OCI-LY1 (cell line): ENCODE measurements around the gene CLN6.

Source experiments
- H2AFZ ChIP-seq: fragments of 200-600 bp; sonication (generic), shearing (Covaris generic); 2 replicates; pipeline ENCODE4 v1.6.0; 2014; ENCODE audit warnings: antibody characterized with exemption, mild to moderate bottlenecking, low read length
- H3F3A ChIP-seq: fragments of 200-600 bp; sonication (generic), shearing (Covaris generic); 2 replicates; pipeline ENCODE4 v1.6.0; 2014; ENCODE audit warnings: mild to moderate bottlenecking, antibody characterized with exemption, low read length, moderate library complexity; ENCODE audit not compliant: insufficient read depth
- H3K27ac ChIP-seq: fragments of 200-600 bp; sonication (generic); 2 replicates; pipeline ENCODE4 v1.5.1; 2014; ENCODE audit warnings: low read length, mixed run types, mild to moderate bottlenecking, low read depth; ENCODE audit not compliant: poor library complexity, severe bottlenecking
- H3K27me3 ChIP-seq: fragments of 200-600 bp; sonication (generic); 2 replicates; pipeline ENCODE4 v1.6.0; 2014; ENCODE audit warnings: antibody characterized with exemption, mild to moderate bottlenecking, low read length, moderate library complexity; ENCODE audit not compliant: insufficient read depth
- H3K36me3 ChIP-seq: fragments of 200-600 bp; sonication (generic); 2 replicates; pipeline ENCODE4 v1.6.1; 2014; ENCODE audit warnings: mild to moderate bottlenecking, antibody characterized with exemption, low read length, moderate library complexity, mixed read lengths; ENCODE audit not compliant: insufficient read depth
- H3K4me1 ChIP-seq: fragments of 200-600 bp; sonication (generic); 2 replicates; pipeline ENCODE4 v1.5.1; 2014; ENCODE audit warnings: mild to moderate bottlenecking, low read length, moderate library complexity; ENCODE audit not compliant: insufficient read depth, severe bottlenecking
- H3K4me2 ChIP-seq: fragments of 200-600 bp; sonication (generic), shearing (Covaris generic); 2 replicates; pipeline ENCODE4 v1.6.1; 2014; ENCODE audit warnings: low read length
- H3K4me3 ChIP-seq: fragments of 200-600 bp; sonication (generic); 2 replicates; pipeline ENCODE4 v1.5.1; 2014; ENCODE audit warnings: low read length, low read depth, mild to moderate bottlenecking, mixed read lengths; ENCODE audit not compliant: poor library complexity, severe bottlenecking
- H3K79me2 ChIP-seq: fragments of 200-600 bp; shearing (Covaris generic); 2 replicates; pipeline ENCODE4 v1.6.1; 2016; ENCODE audit warnings: mixed run types, low read length, mixed read lengths; ENCODE audit not compliant: insufficient read depth
- H3K9ac ChIP-seq: fragments of 200-600 bp; sonication (generic), shearing (Covaris generic); 2 replicates; pipeline ENCODE4 v1.6.1; 2014; ENCODE audit warnings: mild to moderate bottlenecking, low read length, mixed read lengths
- H3K9me2 ChIP-seq: fragments of 200-600 bp; sonication (generic), shearing (Covaris generic); 2 replicates; pipeline ENCODE4 v1.6.1; 2014; ENCODE audit warnings: low read depth, mild to moderate bottlenecking, low read length, mixed read lengths
- H3K9me3 ChIP-seq: fragments of 200-600 bp; shearing (Covaris generic); 2 replicates; pipeline ENCODE4 v1.6.1; 2014; ENCODE audit warnings: low read length, mixed read lengths
- H4K20me1 ChIP-seq: fragments of 200-600 bp; sonication (generic), shearing (Covaris generic); 2 replicates; pipeline ENCODE4 v1.6.0; 2016; ENCODE audit warnings: mild to moderate bottlenecking, low read length; ENCODE audit not compliant: insufficient read depth
- CTCF ChIP-seq: fragments of 200-600 bp; sonication (generic), shearing (Covaris generic); IDR thresholded peaks from 2 replicates; pipeline ENCODE4 v1.5.1; 2017; ENCODE audit warnings: mild to moderate bottlenecking, antibody characterized with exemption, low read length, moderate library complexity, mixed read lengths
- EZH2 ChIP-seq: fragments of 200-600 bp; sonication (generic), shearing (Covaris generic); IDR thresholded peaks from 2 replicates; pipeline ENCODE4 v1.8.0; 2017; ENCODE audit warnings: borderline replicate concordance, mixed run types, mild to moderate bottlenecking, antibody characterized with exemption, low read length, moderate library complexity, mixed read lengths

Gene CLN6

GRCh38 chr15:68166847-68167246, 62.7 kb downstream of the CLN6 start:
- peaks cover 2% of the 10 kb centered on the region; the same call in 1 of the 2 replicates for H3K9me3 ChIP-seq
- H3K27me3 ChIP-seq = no peaks in the 10 kb centered on the region
- no peak overlapping the region for H3K9ac ChIP-seq
- H3K4me3 ChIP-seq = no peak overlapping the region
- TF ChIP-seq EZH2 = no peak
- no peak for TF ChIP-seq CTCF
- no peaks in the 10 kb centered on the region for H3K79me2 ChIP-seq
- no peaks in the 10 kb centered on the region for H3K4me1 ChIP-seq
- no peaks in the 10 kb centered on the region for H4K20me1 ChIP-seq
- no peak overlapping the region for H2AFZ ChIP-seq
- no peak overlapping the region for H3K4me2 ChIP-seq
- H3K9me2 ChIP-seq = no peaks in the 10 kb centered on the region
- 0 out of 2 replicates have a peak, but pooled peaks cover 3% of the 10 kb centered on the region for H3F3A ChIP-seq
- H3K36me3 ChIP-seq = peaks cover 56% of the 10 kb centered on the region
- H3K27ac ChIP-seq = no peak overlapping the region

GRCh38 chr15:68163191-68163590, 66.3 kb downstream of the CLN6 start:
- no peaks in the 10 kb centered on the region for H3K9me2 ChIP-seq
- H3K4me1 ChIP-seq = no peaks in the 10 kb centered on the region
- H3K27me3 ChIP-seq = no peaks in the 10 kb centered on the region
- no peak overlapping the region for H3K27ac ChIP-seq
- H3K4me2 ChIP-seq = no peak overlapping the region
- H3K9ac ChIP-seq = no peak overlapping the region
- H3K36me3 ChIP-seq = peaks cover 72% of the 10 kb centered on the region
- H4K20me1 ChIP-seq = no peaks in the 10 kb centered on the region
- H2AFZ ChIP-seq = no peak overlapping the region
- H3K9me3 ChIP-seq = peaks cover 12% of the 10 kb centered on the region
- TF ChIP-seq EZH2 = no peak
- no peak overlapping the region for H3K4me3 ChIP-seq
- H3K79me2 ChIP-seq = no peaks in the 10 kb centered on the region
- 0 out of 2 replicates have a peak, but pooled peaks cover 3% of the 10 kb centered on the region for H3F3A ChIP-seq

- Histone ChIP-seq H3K27ac (no peak overlapping the region), H3K9me3 (peaks cover 12% of the 10 kb centered on the region), H2AFZ (no peak overlapping the region), H3K9ac (no peak overlapping the region), H3K27me3 (no peaks in the 10 kb centered on the region), H3K79me2 (no peaks in the 10 kb centered on the region), H3K4me1 (no peaks in the 10 kb centered on the region), H3K4me3 (no peak overlapping the region), H3F3A (0 out of 2 replicates have a peak, but pooled peaks cover 3% of the 10 kb centered on the region), H3K9me2 (no peaks in the 10 kb centered on the region), H3K4me2 (no peak overlapping the region), H3K36me3 (peaks cover 89% of the 10 kb centered on the region), H4K20me1 (no peaks in the 10 kb centered on the region)
- no peak for TF ChIP-seq CTCF
- TF ChIP-seq EZH2 = no peak
Observed at GRCh38 chr15:68158046-68158628, 71.4 kb downstream of the CLN6 start.

- no peak for TF ChIP-seq EZH2
- TF ChIP-seq CTCF = no peak
- no peaks in the 10 kb centered on the region for H3K4me1 ChIP-seq
Observed at GRCh38 chr15:68157074-68157473, 72.5 kb downstream of the CLN6 start.

More at GRCh38 chr15:68157074-68157473, 72.5 kb downstream of the CLN6 start:
- peaks cover 86% of the 10 kb centered on the region for H3K36me3 ChIP-seq
- 0 out of 2 replicates have a peak, but pooled peaks cover under 1% of the 10 kb centered on the region for H3F3A ChIP-seq
- no peak overlapping the region for H2AFZ ChIP-seq
- no peaks in the 10 kb centered on the region for H3K79me2 ChIP-seq
- no peaks in the 10 kb centered on the region for H4K20me1 ChIP-seq
- peaks cover 12% of the 10 kb centered on the region for H3K9me3 ChIP-seq
- H3K9ac ChIP-seq = no peak overlapping the region
- H3K27me3 ChIP-seq = no peaks in the 10 kb centered on the region
- H3K4me3 ChIP-seq = no peak overlapping the region
- no peak overlapping the region for H3K27ac ChIP-seq
- H3K9me2 ChIP-seq = no peaks in the 10 kb centered on the region
- H3K4me2 ChIP-seq = no peak overlapping the region
